ENCODE measurements around the gene PIK3R1.

DNA sequence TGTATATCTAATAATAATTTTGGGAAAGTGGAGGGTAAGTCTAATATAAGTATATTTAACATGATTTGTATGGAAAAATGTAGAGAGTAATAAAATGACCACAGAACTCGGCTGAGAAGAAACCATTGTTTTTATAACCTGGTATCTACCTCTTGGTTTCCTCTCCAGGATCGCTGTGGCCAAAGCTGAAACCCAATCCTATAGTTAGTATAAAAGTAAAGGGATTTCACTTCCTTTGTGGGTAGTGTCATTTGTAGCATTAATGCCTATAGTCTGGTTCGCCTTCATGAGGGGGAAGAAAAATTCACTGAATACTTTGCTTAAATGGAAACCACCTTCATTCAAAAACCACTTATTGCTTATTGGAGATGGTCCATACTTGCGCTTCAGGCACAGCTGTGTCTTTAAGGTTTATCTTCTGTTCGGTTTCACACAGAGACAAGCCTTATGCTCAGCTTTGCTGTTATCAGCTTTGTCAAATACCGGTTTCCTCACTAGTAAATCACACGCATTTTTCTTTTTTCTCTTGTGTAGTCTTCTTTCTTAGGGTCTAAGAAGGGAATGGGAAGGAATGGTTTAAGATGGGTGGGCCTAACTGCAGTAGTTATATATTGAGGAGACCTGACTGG, 12.1 kb downstream of the PIK3R1 start:
- TF ChIP-seq, protein P1, sequence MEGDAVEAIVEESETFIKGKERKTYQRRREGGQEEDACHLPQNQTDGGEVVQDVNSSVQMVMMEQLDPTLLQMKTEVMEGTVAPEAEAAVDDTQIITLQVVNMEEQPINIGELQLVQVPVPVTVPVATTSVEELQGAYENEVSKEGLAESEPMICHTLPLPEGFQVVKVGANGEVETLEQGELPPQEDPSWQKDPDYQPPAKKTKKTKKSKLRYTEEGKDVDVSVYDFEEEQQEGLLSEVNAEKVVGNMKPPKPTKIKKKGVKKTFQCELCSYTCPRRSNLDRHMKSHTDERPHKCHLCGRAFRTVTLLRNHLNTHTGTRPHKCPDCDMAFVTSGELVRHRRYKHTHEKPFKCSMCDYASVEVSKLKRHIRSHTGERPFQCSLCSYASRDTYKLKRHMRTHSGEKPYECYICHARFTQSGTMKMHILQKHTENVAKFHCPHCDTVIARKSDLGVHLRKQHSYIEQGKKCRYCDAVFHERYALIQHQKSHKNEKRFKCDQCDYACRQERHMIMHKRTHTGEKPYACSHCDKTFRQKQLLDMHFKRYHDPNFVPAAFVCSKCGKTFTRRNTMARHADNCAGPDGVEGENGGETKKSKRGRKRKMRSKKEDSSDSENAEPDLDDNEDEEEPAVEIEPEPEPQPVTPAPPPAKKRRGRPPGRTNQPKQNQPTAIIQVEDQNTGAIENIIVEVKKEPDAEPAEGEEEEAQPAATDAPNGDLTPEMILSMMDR (conservative IDR thresholded peaks at IDR 0.05): no peak
- no peak for TF ChIP-seq ZFX (IDR thresholded peaks at IDR 0.05)
